CD14-positive monocyte (primary cell): ENCODE measurements around the gene SPOP. TPM values are rescaled to one million over a fixed set of nuclear protein-coding genes. Genes with fewer than 3 reads are reported as not detected.

Source experiments
- DNase-seq, 3 donors: peaks; one replicate each; pipeline ENCODE4 v3.0.0-alpha.2; 2011 to 2022
- H2AFZ ChIP-seq: 2 replicates; pipeline ENCODE4 v1.6.0; 2012; ENCODE audit warnings: mild to moderate bottlenecking, low read depth, low read length, inconsistent platforms; ENCODE audit not compliant: insufficient read depth, poor library complexity, severe bottlenecking
- H3K27ac ChIP-seq, 2 donors: 1 replicate in 1 of 2; 2 replicates in 1 of 2; pipeline ENCODE4 v1.5.1; 2012 to 2013; ENCODE audit warnings: low read length in 2 of 2, control low read depth in 1 of 2, inconsistent platforms in 1 of 2, low read depth in 1 of 2, mild to moderate bottlenecking in 1 of 2
- H3K27me3 ChIP-seq, 2 donors: one replicate each; pipeline versions ENCODE4 v1.6.0 to v1.6.1; 2011 to 2013; ENCODE audit warnings: low read length in 2 of 2; ENCODE audit not compliant: control insufficient read depth in 2 of 2, insufficient read depth in 2 of 2
- H3K36me3 ChIP-seq, 2 donors: replicated peaks in 1 of 2; 1 replicate in 1 of 2; 2 replicates in 1 of 2; pipeline versions ENCODE4 v1.5.1 to v1.6.1; 2012 to 2013; ENCODE audit warnings: low read length in 2 of 2, control low read depth in 1 of 2, inconsistent platforms in 1 of 2, mild to moderate bottlenecking in 1 of 2; ENCODE audit not compliant: insufficient read depth in 2 of 2, control insufficient read depth in 1 of 2
- H3K4me1 ChIP-seq, 2 donors: 1 replicate in 1 of 2; 2 replicates in 1 of 2; pipeline versions ENCODE4 v1.5.1 to v1.6.1; 2012 to 2013; ENCODE audit warnings: low read length in 2 of 2, control low read depth in 1 of 2, inconsistent platforms in 1 of 2, mild to moderate bottlenecking in 1 of 2, moderate library complexity in 1 of 2; ENCODE audit not compliant: insufficient read depth in 2 of 2, control insufficient read depth in 1 of 2
- H3K4me2 ChIP-seq: replicated peaks from 2 replicates; pipeline ENCODE3; 2012; ENCODE audit warnings: low read length, moderate library complexity, mild to moderate bottlenecking; ENCODE audit not compliant: poor library complexity, severe bottlenecking; ENCODE audit errors: extremely low read depth
- H3K4me3 ChIP-seq, 3 experiments: fragments of 200-600 bp in 1 of 3; sonication (generic) in 1 of 3; replicated peaks in 1 of 3; 1 replicate in 2 of 3; 2 replicates in 1 of 3; pipeline ENCODE4 v1.5.1; 2011 to 2013; ENCODE audit warnings: low read length in 3 of 3, mild to moderate bottlenecking in 3 of 3, control low read depth in 2 of 3, low read depth in 2 of 3, inconsistent platforms in 1 of 3, moderate library complexity in 1 of 3
- H3K79me2 ChIP-seq: 2 replicates; pipeline ENCODE4 v1.6.0; 2012; ENCODE audit warnings: mild to moderate bottlenecking, control low read depth, inconsistent platforms, low read length, moderate library complexity; ENCODE audit not compliant: insufficient read depth
- H3K9ac ChIP-seq: 2 replicates; pipeline ENCODE4 v1.6.0; 2017; ENCODE audit warnings: low read length, mild to moderate bottlenecking; ENCODE audit not compliant: insufficient read depth, poor library complexity, severe bottlenecking
- H3K9me3 ChIP-seq, 2 donors: replicated peaks in 1 of 2; 1 replicate in 1 of 2; 2 replicates in 1 of 2; pipeline versions ENCODE4 v1.5.1 to v1.6.1; 2012 to 2013; ENCODE audit warnings: low read length in 2 of 2, control low read depth in 1 of 2; ENCODE audit not compliant: control insufficient read depth in 1 of 2, insufficient read depth in 1 of 2
- H4K20me1 ChIP-seq: 2 replicates; pipeline ENCODE4 v1.6.0; 2012; ENCODE audit warnings: mild to moderate bottlenecking, low read length, control low read depth, moderate library complexity; ENCODE audit not compliant: insufficient read depth
- H3K27ac Mint-ChIP-seq, 7 donors: one replicate each; pipeline ENCODE4 v1.8.0; 2020; ENCODE audit warnings: mild to moderate bottlenecking in 7 of 7, mixed read lengths in 7 of 7, moderate library complexity in 6 of 7, inconsistent platforms in 2 of 7
- H3K27me3 Mint-ChIP-seq, 3 donors: one replicate each; pipeline ENCODE4 v1.8.0; 2021 to 2022; ENCODE audit warnings: low read depth in 3 of 3, mild to moderate bottlenecking in 3 of 3, mixed read lengths in 3 of 3, moderate library complexity in 3 of 3, inconsistent platforms in 1 of 3
- H3K36me3 Mint-ChIP-seq, 2 donors: one replicate each; pipeline ENCODE4 v1.8.0; 2020; ENCODE audit warnings: mixed read lengths in 2 of 2, inconsistent platforms in 1 of 2, mild to moderate bottlenecking in 1 of 2
- H3K4me1 Mint-ChIP-seq: one replicate; pipeline ENCODE4 v1.8.0; 2020; ENCODE audit warnings: mild to moderate bottlenecking, mixed read lengths
- H3K4me3 Mint-ChIP-seq, 2 donors: one replicate each; pipeline ENCODE4 v1.8.0; 2020; ENCODE audit warnings: mild to moderate bottlenecking in 2 of 2, mixed read lengths in 2 of 2, moderate library complexity in 1 of 2
- H3K9me3 Mint-ChIP-seq, 7 donors: one replicate each; pipeline ENCODE4 v1.8.0; 2020 to 2022; ENCODE audit warnings: mixed read lengths in 7 of 7, mild to moderate bottlenecking in 6 of 7, moderate library complexity in 6 of 7, inconsistent platforms in 2 of 7
- WGBS: methylation state at CpG from one replicate; pipeline ENCODE4 v1.1.5; 2013; ENCODE audit warnings: missing lambda C conversion rate; ENCODE audit not compliant: insufficient coverage; 5-methylcytosine and 5-hydroxymethylcytosine counted together
- intact Hi-C, 2 donors: fragments of 100-400 bp; cut with micrococcal nuclease; formaldehyde crosslinking; loops; one replicate each; pipeline versions ENCODE4 v1.15.0 to v1.15.1; 2023
- polyA plus RNA-seq, 3 donors: library from polyadenylated mRNA; depleted of rRNA in 1 of 3; unstranded in 2 of 3; stranded (reverse) in 1 of 3; fragments of 300-500 nt in 2 of 3; fragments of >200 nt in 1 of 3; fragmentation: Illumina TruSeq in 2 of 3; gene quantifications; 1 replicate in 2 of 3; 2 replicates in 1 of 3; pipeline ENCODE4 v1.2.3, GENCODE V29; 2012 to 2021
- TF ChIP-seq, protein P1 (sequence below): fragments of 200-600 bp; IDR thresholded peaks from one replicate; pipeline ENCODE4 v1.8.0; 2022; ENCODE audit warnings: antibody characterized with exemption, mild to moderate bottlenecking

The SPOP gene
- polyA plus RNA-seq, 3 donors = 41.3 to 65.5 (median 63.2) TPM

DNA sequence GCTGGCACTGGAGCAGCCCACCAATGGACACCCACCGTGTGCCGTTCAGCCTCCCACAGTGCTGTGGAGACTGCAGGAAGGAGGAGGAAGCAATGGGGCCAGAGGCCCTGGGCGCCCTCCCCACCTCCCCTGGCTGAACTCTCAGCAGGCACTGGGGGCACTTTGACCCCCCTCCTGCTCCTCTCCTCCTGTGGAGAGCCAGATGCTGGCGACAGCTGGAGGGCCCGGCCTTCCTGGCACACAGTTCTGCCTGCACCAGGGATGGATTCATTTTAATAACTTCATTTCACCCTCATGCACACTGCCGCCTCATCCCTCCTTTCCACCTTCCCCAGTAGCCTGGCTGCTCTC is 96.3 kb downstream of the SPOP start:
- no peak overlapping the region for H3K27ac Mint-ChIP-seq
- intact Hi-C loops = no loop called here

DNA sequence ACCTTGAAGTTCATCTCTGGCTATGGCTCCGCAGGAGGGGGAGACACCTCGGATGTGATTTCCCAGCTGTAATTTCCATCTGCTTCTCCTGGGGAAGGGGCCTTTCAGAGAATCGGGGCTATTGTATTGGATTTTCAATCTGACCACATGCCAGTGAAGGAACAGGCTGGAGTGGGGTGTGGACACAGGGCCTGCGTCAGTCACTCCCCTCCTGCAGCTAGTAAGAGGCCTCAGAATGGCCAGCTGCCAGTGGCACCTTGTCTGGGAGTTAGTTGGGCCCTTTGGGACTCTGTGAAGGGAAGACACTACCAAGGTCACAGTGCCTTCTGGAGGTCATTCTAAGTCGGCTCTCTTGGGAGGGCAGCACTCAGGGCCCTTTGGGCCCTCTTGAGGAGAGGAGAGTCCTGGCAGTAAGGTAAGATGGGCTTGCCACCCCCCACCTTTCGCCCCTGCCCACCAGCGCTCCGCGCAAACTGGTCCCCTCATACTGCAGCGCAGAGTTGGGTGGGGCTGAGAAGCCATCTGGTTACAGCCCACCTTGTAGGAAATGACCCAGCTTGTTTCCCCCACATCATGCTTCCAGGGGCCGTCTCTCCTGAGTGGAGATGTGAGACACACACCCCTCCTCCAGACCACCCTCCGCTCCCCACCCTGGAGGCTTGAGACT is 96.8 kb downstream of the SPOP start:
- intact Hi-C loops = no loop called here

More for the DNA sequence above, 96.3 kb downstream of the SPOP start:
- no peak overlapping the region for H3K4me2 ChIP-seq
- no peak for DNase-seq
- H3K27me3 Mint-ChIP-seq = peaks cover 21 to 23% (median 21%) of the 10 kb centered on the region in 3 donors
- no peak overlapping the region for H3K4me3 Mint-ChIP-seq
- WGBS = 97% methylated on average over 2 of the region's 6 CpGs
- H3K9me3 Mint-ChIP-seq = peaks cover 0 to 6% (median 3%) of the 10 kb centered on the region in 7 donors
- no peaks in the 10 kb centered on the region for H3K36me3 ChIP-seq
- H3K36me3 Mint-ChIP-seq = no peaks in the 10 kb centered on the region
- no peaks in the 10 kb centered on the region for H3K9me3 ChIP-seq
- no peaks in the 10 kb centered on the region for H4K20me1 ChIP-seq
- H2AFZ ChIP-seq = no peak overlapping the region
- H3K4me1 ChIP-seq = peaks cover 0 to 3% of the 10 kb centered on the region in 2 donors
- H3K9ac ChIP-seq = no peak overlapping the region
- no peak overlapping the region for H3K4me3 ChIP-seq
- no peaks in the 10 kb centered on the region for H3K79me2 ChIP-seq
- TF ChIP-seq, protein P1, sequence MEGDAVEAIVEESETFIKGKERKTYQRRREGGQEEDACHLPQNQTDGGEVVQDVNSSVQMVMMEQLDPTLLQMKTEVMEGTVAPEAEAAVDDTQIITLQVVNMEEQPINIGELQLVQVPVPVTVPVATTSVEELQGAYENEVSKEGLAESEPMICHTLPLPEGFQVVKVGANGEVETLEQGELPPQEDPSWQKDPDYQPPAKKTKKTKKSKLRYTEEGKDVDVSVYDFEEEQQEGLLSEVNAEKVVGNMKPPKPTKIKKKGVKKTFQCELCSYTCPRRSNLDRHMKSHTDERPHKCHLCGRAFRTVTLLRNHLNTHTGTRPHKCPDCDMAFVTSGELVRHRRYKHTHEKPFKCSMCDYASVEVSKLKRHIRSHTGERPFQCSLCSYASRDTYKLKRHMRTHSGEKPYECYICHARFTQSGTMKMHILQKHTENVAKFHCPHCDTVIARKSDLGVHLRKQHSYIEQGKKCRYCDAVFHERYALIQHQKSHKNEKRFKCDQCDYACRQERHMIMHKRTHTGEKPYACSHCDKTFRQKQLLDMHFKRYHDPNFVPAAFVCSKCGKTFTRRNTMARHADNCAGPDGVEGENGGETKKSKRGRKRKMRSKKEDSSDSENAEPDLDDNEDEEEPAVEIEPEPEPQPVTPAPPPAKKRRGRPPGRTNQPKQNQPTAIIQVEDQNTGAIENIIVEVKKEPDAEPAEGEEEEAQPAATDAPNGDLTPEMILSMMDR = no peak
- peaks cover 10 to 17% of the 10 kb centered on the region in 2 donors for H3K27me3 ChIP-seq
- peaks cover 6% of the 10 kb centered on the region for H3K4me1 Mint-ChIP-seq
- no peak overlapping the region for H3K27ac ChIP-seq

More for the DNA sequence above, 96.8 kb downstream of the SPOP start:
- H3K27ac Mint-ChIP-seq = no peak overlapping the region
- H3K4me3 Mint-ChIP-seq = no peak overlapping the region
- WGBS = 98% methylated on average over 9 of the region's 12 CpGs
- Histone ChIP-seq H3K9me3 (no peaks in the 10 kb centered on the region), H3K36me3 (no peaks in the 10 kb centered on the region), H4K20me1 (no peaks in the 10 kb centered on the region), H3K4me3 (no peak overlapping the region), H2AFZ (no peak overlapping the region), H3K9ac (no peak overlapping the region), H3K4me2 (no peak overlapping the region), H3K27me3 (peaks cover 11 to 22% of the 10 kb centered on the region in 2 donors), H3K4me1 (peaks cover 5 to 8% of the 10 kb centered on the region in 2 donors), H3K27ac (no peak overlapping the region), H3K79me2 (no peaks in the 10 kb centered on the region)
- H3K27me3 Mint-ChIP-seq = peaks cover 22 to 28% (median 25%) of the 10 kb centered on the region in 3 donors
- no peak for DNase-seq
- H3K9me3 Mint-ChIP-seq = peaks cover 0 to 8% (median 3%) of the 10 kb centered on the region in 7 donors
- TF ChIP-seq, protein P1 = no peak
- H3K36me3 Mint-ChIP-seq = no peaks in the 10 kb centered on the region
- H3K4me1 Mint-ChIP-seq = peaks cover 9% of the 10 kb centered on the region
